Embryonic facial prominence (tissue), 1 donor: Measurements from ENCODE around the gene NEMP1.
"Not testable (repeated sequence)": the region's sequence is repeated elsewhere in the genome, so short reads cannot be mapped to it uniquely, and the experiment has no call there.

Experiments used
- DNase-seq: peaks from one replicate; pipeline ENCODE4 v3.0.0-alpha.2; 2016; ENCODE audit errors: extremely low spot score

Gene NEMP1

GRCh38 chr12:57029457-57029856 is 49.1 kb downstream of the NEMP1 start:
- no peak for DNase-seq

- no peak for DNase-seq
Observed at GRCh38 chr12:57027805-57028153, 50.8 kb downstream of the NEMP1 start.

- DNase-seq: no peak
Observed at GRCh38 chr12:57027011-57027804, 51.4 kb downstream of the NEMP1 start.

GRCh38 chr12:57025196-57025595 is 53.4 kb downstream of the NEMP1 start:
- DNase-seq: no peak

- not testable (repeated sequence) for DNase-seq
Observed at GRCh38 chr12:57022324-57022723, 56.3 kb downstream of the NEMP1 start.

GRCh38 chr12:57019983-57020719 is 58.4 kb downstream of the NEMP1 start:
- no peak for DNase-seq

- no peak for DNase-seq
Observed at GRCh38 chr12:57018906-57019305, 59.7 kb downstream of the NEMP1 start.

GRCh38 chr12:57018353-57018752 is 60.2 kb downstream of the NEMP1 start:
- not testable (repeated sequence) for DNase-seq

- DNase-seq: no peak
Observed at GRCh38 chr12:57016348-57016747, 62.2 kb downstream of the NEMP1 start, which contains the start of gene TAC3. Gene TAC3 (minus strand): TSS chr12:57016529. CDS start chr12:57015797, 732 bp downstream.

- no peak for DNase-seq
Observed at GRCh38 chr12:57012600-57013465, 65.8 kb downstream of the NEMP1 start.

- no peak for DNase-seq
Observed at GRCh38 chr12:57011438-57012424, 66.9 kb downstream of the NEMP1 start.

- no peak for DNase-seq
Observed at GRCh38 chr12:57010627-57011247, 67.9 kb downstream of the NEMP1 start.

GRCh38 chr12:57009949-57010626 is 68.5 kb downstream of the NEMP1 start:
- no peak for DNase-seq

GRCh38 chr12:57008178-57008577 is 70.4 kb downstream of the NEMP1 start:
- DNase-seq: no peak

GRCh38 chr12:57006809-57007475 is 71.6 kb downstream of the NEMP1 start:
- no peak for DNase-seq

- DNase-seq: no peak
Observed at GRCh38 chr12:57005980-57006808, 72.4 kb downstream of the NEMP1 start, which contains the start of gene ZBTB39. Gene ZBTB39 (minus strand): TSS chr12:57006546. CDS start chr12:57004917, 1,629 bp downstream.
